ENCODE measurements around the gene ASCC3. TPM values are rescaled to one million over a fixed set of nuclear protein-coding genes. Genes with fewer than 3 reads are reported as not detected.
A peak's percentile ranks its signal among the peaks of the same experiment; 100 is the strongest.
"Not testable (repeated sequence)": the region's sequence is repeated elsewhere in the genome, so short reads cannot be mapped to it uniquely, and the experiment has no call there.

Gene ASCC3
- polyA plus RNA-seq, 1 donor from 2014 or later = 30.3 TPM

GRCh38 chr6:100662264-100662663 is 218.9 kb downstream of the ASCC3 start:
- Mint-ChIP-seq H3K4me3 (no peak overlapping the region), H3K9me3 (no peaks in the 10 kb centered on the region), H3K36me3 (peaks cover 5% of the 10 kb centered on the region), H3K27ac (no peak overlapping the region), H3K27me3 (no peaks in the 10 kb centered on the region), H3K4me1 (peaks cover 4 to 19% (median 12%) of the 10 kb centered on the region in 3 donors)

GRCh38 chr6:100658486-100658885 is 222.6 kb downstream of the ASCC3 start:
- Mint-ChIP-seq H3K4me1 (no peaks in the 10 kb centered on the region), H3K27ac (no peak overlapping the region), H3K27me3 (no peaks in the 10 kb centered on the region), H3K9me3 (no peaks in the 10 kb centered on the region), H3K4me3 (no peak overlapping the region), H3K36me3 (peaks cover 3% of the 10 kb centered on the region)

GRCh38 chr6:100657678-100658330 is 223.3 kb downstream of the ASCC3 start:
- H3K27me3 Mint-ChIP-seq = no peaks in the 10 kb centered on the region
- H3K9me3 Mint-ChIP-seq = no peaks in the 10 kb centered on the region
- H3K27ac Mint-ChIP-seq = no peak overlapping the region
- H3K4me3 Mint-ChIP-seq = no peak overlapping the region
- H3K36me3 Mint-ChIP-seq = peaks cover 3% of the 10 kb centered on the region
- H3K4me1 Mint-ChIP-seq = no peaks in the 10 kb centered on the region

GRCh38 chr6:100641147-100641546 is 240.0 kb downstream of the ASCC3 start:
- H3K36me3 Mint-ChIP-seq = peaks cover 28% of the 10 kb centered on the region
- not testable (repeated sequence) for H3K4me1 Mint-ChIP-seq, H3K27me3 Mint-ChIP-seq, H3K4me3 Mint-ChIP-seq, H3K27ac Mint-ChIP-seq, H3K9me3 Mint-ChIP-seq

- Mint-ChIP-seq H3K27me3 (no peaks in the 10 kb centered on the region), H3K36me3 (peaks cover 19% of the 10 kb centered on the region), H3K4me3 (no peak overlapping the region), H3K9me3 (no peaks in the 10 kb centered on the region), H3K27ac (peak overlapping the region in 2 of 3 donors; percentile 35 to 63), H3K4me1 (peaks cover 0 to 5% (median 0%) of the 10 kb centered on the region in 3 donors)
These were observed 247.9 kb downstream of the ASCC3 start for GRCh38 chr6:100633096-100633777.

GRCh38 chr6:100630536-100630935 is 250.6 kb downstream of the ASCC3 start:
- Mint-ChIP-seq H3K9me3 (no peaks in the 10 kb centered on the region), H3K4me1 (peaks cover 0 to 3% (median 0%) of the 10 kb centered on the region in 3 donors), H3K27ac (no peak overlapping the region), H3K4me3 (no peak overlapping the region), H3K27me3 (no peaks in the 10 kb centered on the region), H3K36me3 (peaks cover 13% of the 10 kb centered on the region)

- Mint-ChIP-seq H3K36me3 (peaks cover 13% of the 10 kb centered on the region), H3K9me3 (no peaks in the 10 kb centered on the region), H3K4me3 (no peak overlapping the region), H3K27ac (no peak overlapping the region), H3K4me1 (peaks cover 0 to 4% (median 0%) of the 10 kb centered on the region in 3 donors), H3K27me3 (no peaks in the 10 kb centered on the region)
These were observed 253.0 kb downstream of the ASCC3 start for GRCh38 chr6:100627911-100628758.

- Mint-ChIP-seq H3K36me3 (peaks cover 19% of the 10 kb centered on the region), H3K9me3 (peaks cover 1 to 6% (median 2%) of the 10 kb centered on the region in 3 donors), H3K4me3 (no peak overlapping the region), H3K27ac (no peak overlapping the region), H3K27me3 (no peaks in the 10 kb centered on the region), H3K4me1 (peaks cover 0 to 2% (median 0%) of the 10 kb centered on the region in 3 donors)
These were observed 254.4 kb downstream of the ASCC3 start for GRCh38 chr6:100626721-100627120.

- H3K4me1 Mint-ChIP-seq = peaks cover 0 to 1% (median 0%) of the 10 kb centered on the region in 3 donors
- no peak overlapping the region for H3K27ac Mint-ChIP-seq
- H3K27me3 Mint-ChIP-seq = no peaks in the 10 kb centered on the region
- H3K9me3 Mint-ChIP-seq = peaks cover 4 to 6% (median 5%) of the 10 kb centered on the region in 3 donors
- H3K4me3 Mint-ChIP-seq = no peak overlapping the region
- peaks cover 28% of the 10 kb centered on the region for H3K36me3 Mint-ChIP-seq
These were observed 258.0 kb downstream of the ASCC3 start for GRCh38 chr6:100622907-100623692.

GRCh38 chr6:100620085-100620840 is 260.9 kb downstream of the ASCC3 start:
- peaks cover 4 to 6% (median 5%) of the 10 kb centered on the region in 3 donors for H3K9me3 Mint-ChIP-seq
- no peaks in the 10 kb centered on the region for H3K27me3 Mint-ChIP-seq
- no peak overlapping the region for H3K4me3 Mint-ChIP-seq
- H3K36me3 Mint-ChIP-seq = peaks cover 29% of the 10 kb centered on the region
- H3K4me1 Mint-ChIP-seq = peaks cover 0 to 1% (median 0%) of the 10 kb centered on the region in 3 donors
- no peak overlapping the region for H3K27ac Mint-ChIP-seq

- Mint-ChIP-seq H3K27ac (no peak overlapping the region), H3K4me3 (no peak overlapping the region), H3K4me1 (no peaks in the 10 kb centered on the region), H3K27me3 (no peaks in the 10 kb centered on the region), H3K9me3 (peaks cover 5 to 6% (median 6%) of the 10 kb centered on the region in 3 donors), H3K36me3 (peaks cover 29% of the 10 kb centered on the region)
These were observed 262.8 kb downstream of the ASCC3 start for GRCh38 chr6:100618351-100618671.

GRCh38 chr6:100617633-100618350 is 263.3 kb downstream of the ASCC3 start:
- Mint-ChIP-seq H3K27ac (no peak overlapping the region), H3K27me3 (no peaks in the 10 kb centered on the region), H3K4me3 (no peak overlapping the region), H3K9me3 (peaks cover 5 to 6% (median 6%) of the 10 kb centered on the region in 3 donors), H3K4me1 (no peaks in the 10 kb centered on the region), H3K36me3 (peaks cover 28% of the 10 kb centered on the region)

- no peaks in the 10 kb centered on the region for H3K27me3 Mint-ChIP-seq
These were observed 266.2 kb downstream of the ASCC3 start for GRCh38 chr6:100614933-100615332.

More at GRCh38 chr6:100614933-100615332, 266.2 kb downstream of the ASCC3 start:
- H3K4me3 Mint-ChIP-seq = peak overlapping the region in 1 of 4 donors; percentile 28
- no peaks in the 10 kb centered on the region for H3K4me1 Mint-ChIP-seq
- H3K9me3 Mint-ChIP-seq = peaks cover 0 to 1% (median 0%) of the 10 kb centered on the region in 3 donors
- peaks cover 14% of the 10 kb centered on the region for H3K36me3 Mint-ChIP-seq
- H3K27ac Mint-ChIP-seq = no peak overlapping the region
